NCI-H748 treated with DMSO at 0.1 percent for 48 hours (cell line): ENCODE measurements around the gene KIAA0930.

Experiments
- DNase-seq: peaks from one replicate; lab custom pipeline; 2025; lab: John Stamatoyannopoulos, UW

KIAA0930 gene

GRCh38 chr22:45237065-45237990, 3.4 kb downstream of the KIAA0930 start:
- DNase-seq: no peak

- no peak for DNase-seq
Observed at GRCh38 chr22:45235851-45236342, 4.8 kb downstream of the KIAA0930 start.

- DNase-seq: no peak
Observed at GRCh38 chr22:45235101-45235777, 5.5 kb downstream of the KIAA0930 start.

DNA sequence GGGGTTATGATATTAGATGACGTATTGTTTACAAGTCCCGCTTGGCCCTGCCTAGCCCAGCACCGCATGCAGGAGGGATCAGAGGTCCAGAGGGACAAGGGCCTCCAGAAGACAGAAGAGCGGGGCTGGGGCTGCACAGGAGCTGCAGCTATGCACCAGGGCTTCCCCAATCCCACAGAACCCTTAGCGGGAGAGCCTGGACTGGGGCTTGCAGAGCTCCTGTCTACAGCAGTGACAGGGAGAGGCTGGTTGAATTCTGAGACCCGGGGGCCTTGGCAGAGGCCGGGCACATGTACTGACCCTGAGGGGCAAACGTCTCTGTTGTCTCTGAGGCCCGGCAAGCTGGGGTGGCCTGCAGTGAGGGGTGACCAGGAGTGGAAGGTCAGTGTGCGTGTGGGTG, 6.9 kb downstream of the KIAA0930 start:
- DNase-seq: no peak

- no peak for DNase-seq
Observed at GRCh38 chr22:45233386-45233785, 7.3 kb downstream of the KIAA0930 start.

DNA sequence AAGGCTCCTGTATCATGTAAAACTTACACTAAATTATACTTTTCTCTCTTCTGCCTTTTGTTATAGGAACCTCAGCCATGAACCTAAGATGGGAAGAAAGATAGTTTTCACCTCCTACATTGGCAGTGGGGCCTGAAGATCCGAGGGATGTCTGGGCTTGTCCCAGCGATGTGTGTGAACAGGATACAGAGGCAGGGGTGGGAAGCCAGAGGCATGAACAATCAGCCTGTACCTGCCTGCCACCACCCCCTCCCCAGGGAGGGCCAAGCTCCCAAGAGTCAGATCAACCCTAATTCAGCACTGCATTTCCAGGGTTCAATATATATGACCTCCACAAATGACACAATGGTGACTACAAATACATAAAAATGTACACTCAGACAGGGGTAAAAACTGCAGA, 9.4 kb downstream of the KIAA0930 start:
- no peak for DNase-seq

- no peak for DNase-seq
Observed at GRCh38 chr22:45230026-45230721, 10.5 kb downstream of the KIAA0930 start.

DNA sequence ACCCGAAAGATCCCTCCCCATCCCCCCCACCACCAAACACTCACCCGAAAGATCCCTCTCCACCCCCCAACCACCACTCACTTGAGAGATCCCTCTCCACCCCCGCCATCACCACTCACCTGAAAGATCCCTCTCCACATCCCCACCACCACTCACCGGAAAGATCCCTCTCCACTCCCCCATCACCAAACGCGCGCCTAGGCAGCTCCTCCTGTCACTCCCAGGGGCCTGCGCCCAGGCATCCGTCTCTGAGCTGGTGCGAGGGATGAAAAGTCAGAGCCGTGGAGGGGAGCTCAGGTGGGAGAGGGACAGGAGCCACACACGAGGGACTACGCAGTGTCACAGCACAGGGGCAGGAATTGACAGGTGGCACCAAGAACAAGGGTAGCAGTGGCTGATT, 11.5 kb downstream of the KIAA0930 start:
- no peak for DNase-seq

DNA sequence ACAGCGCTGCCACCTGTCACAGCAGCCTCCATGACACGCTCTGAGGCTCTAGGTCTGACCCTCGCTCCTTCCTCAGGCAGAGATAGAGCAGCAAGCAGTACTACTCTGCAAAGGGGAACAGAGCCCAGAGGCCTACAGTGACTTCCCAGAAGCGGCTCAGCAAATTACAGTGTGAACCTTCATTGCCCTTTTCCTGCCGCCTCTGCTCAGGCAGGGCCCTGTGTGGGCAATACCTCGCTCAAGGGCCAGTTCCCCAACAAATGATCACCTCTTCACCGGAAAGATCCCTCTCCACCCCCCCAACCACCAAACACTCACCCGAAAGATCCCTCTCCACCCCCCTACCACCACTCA, 12.3 kb downstream of the KIAA0930 start:
- no peak for DNase-seq

- DNase-seq: no peak
Observed at GRCh38 chr22:45227645-45228400, 12.9 kb downstream of the KIAA0930 start.

DNA sequence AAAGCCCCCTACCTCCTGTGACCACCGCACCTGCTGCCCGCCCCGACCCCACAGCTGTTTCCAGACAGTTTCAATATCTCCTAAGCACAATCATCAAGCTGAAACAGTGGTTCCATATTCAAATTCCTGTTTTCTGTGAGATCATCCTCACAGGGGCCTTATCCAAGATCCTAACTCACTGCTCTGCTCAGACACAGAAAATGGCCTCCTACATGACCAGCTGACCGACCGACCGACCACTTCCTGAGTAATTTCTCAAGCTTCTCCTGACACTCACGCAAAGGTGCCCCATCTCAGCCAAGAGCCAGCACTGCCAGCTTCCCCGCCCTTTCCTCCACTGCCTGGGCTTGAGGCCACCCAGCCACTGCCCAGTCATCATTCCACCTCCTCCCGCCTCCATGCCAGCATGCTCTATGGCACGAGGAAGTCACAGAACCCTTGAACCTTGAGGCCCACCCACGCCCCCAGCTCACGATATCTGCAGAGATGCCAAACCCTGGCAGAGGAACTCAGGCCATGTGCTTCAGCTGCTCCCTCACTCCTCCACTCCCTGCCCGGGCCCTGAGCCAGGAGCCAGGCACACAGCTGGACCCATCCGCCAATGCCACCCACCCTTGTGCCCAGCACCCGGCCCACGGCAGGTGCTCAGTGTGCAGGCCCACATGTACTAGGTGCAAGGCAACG, 14.0 kb downstream of the KIAA0930 start:
- no peak for DNase-seq

GRCh38 chr22:45225732-45226502, 14.8 kb downstream of the KIAA0930 start:
- no peak for DNase-seq

DNA sequence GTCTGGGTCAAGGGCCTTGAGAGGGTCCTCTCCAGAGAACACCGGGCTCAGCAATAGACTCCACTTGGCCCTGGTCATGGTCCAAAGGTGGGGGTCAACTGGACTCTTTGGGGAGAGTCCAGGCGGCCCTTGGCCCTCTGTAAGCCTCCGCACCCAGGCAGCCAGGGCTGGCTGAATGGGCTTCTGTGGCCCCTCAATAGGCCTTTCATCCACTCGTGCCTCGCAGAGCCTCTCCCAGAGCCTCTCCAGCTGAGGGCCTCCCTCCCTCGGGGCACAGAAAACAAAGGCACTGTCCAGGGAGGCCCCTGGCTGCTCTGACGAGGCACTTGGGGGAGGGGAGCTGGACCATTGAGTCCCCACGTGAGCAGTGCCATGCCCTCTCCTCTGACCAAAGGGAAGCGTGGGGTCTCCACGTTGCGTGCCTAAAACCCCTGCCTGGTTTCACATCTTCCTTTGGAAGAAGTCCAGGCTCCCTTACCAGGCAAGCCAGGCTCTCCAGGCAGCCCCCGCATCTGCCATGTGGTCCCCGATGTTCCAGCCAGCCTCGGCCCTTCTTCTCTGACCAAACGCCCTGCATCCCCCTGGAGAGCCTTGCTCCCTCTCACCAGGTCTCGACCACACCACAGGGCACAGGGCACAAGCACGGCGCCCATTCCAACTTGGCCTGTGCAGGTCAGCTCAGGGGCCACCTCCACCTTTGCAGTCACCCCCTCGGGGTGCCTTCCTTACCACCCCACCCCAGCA, 15.5 kb downstream of the KIAA0930 start:
- DNase-seq: no peak

DNA sequence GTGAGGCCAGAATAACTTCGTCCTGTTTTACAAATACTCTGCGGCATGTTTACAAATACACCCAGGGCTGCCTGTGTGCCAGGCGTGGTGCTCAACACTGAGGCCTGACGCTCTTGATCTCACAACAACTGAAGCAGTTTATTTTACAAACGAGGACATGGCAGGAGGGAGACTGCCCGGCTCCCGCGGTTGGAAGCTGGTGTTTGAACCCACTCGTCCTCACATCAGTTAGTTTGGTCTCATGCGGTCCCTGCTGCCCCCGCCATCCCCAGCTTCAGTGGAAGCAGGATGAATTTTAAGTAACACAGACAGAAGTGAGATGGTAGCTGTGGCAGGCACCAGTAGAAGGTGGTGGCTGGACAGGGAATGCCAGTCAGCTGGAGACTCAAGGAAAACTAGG, 16.4 kb downstream of the KIAA0930 start:
- DNase-seq: no peak

DNA sequence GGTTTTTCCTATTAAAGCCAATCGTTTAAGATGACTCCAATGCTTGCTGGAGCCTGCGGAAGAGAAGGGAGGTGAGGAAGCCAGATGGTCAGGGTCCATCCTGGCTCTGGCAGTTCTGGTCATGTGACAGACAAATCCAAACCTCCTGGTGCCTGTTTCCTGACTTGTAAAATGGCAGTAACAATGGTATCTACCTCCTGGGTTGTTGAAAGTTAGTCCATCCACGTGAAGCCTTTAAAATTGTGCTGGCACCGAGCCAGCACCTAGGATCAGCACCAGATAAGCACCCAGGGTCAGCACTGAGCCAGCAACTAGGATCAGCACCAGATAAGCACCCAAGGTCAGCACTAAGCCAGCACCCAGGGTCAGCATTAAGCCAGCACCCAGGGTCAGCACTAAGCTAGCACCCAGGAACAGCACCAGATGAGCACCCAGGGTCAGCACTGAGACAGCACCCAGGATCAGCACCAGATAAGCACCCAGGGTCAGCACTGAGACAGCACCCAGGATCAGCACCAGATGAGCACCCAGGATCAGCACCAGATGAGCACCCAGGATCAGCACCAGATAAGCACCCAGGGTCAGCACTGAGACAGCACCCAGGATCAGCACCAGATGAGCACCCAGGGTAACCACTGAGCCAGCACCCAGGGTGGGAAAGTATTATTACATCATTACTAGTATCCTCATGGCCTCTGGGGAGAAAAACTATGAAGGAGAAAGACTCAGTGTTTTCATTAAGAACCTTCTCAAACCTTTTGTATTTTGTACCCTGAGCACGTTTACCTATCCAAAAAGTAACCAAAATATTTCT, 17.2 kb downstream of the KIAA0930 start:
- DNase-seq: no peak

- no peak for DNase-seq
Observed at GRCh38 chr22:45221201-45221600, 19.5 kb downstream of the KIAA0930 start.

- DNase-seq: no peak
Observed at GRCh38 chr22:45218976-45219375, 21.7 kb downstream of the KIAA0930 start.

- DNase-seq: no peak
Observed at GRCh38 chr22:45217806-45218205, 22.9 kb downstream of the KIAA0930 start.

DNA sequence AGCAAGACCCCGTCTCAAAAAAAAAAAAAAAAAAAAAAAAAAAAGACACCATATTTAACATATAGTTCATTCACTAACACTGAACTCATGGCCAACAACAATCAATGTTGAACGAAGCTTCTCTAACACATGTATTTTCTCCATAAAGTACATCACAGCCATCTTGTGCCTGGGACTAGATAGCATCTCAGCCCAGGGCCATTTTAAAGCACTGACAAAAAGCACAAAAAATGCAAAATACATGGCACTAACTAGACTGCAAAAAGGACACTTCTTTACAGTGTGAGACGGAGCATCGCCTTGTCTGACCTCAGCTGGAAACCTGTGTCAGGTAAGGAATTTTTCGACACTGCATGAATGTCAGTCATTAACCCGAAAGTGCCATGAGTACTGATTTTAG, 23.3 kb downstream of the KIAA0930 start:
- no peak for DNase-seq
